Measurements from ENCODE around the gene MVD. TPM values are rescaled to one million over a fixed set of nuclear protein-coding genes. Genes with fewer than 3 reads are reported as not detected.

The MVD gene
- total RNA-seq, 4 donors from 2014 or later: 32.7 to 49.4 (median 39.9) TPM

DNA sequence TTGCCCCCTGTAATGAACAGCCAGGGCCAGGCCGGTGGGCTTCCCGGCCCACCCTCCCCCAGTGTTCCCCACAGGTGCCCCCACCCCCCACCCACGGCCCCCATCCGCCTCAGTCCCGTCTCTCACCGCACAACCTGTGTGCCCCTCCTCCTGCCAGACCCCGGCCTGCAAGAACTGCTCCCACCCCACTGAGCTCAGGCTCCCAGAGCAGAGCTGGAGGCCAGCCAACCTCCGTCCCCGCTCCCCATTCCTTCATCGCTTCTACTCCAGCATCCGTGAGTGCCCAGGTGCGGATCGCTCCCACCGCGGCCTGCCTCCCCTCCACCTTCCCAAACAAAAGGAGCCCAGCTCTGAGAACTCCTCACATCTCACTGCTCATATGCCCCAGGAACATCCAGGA is 4.2 kb downstream of the MVD start:
- 89 to 91% methylated on average over 14 of the region's 15 CpGs for WGBS, 2 donors
- H3K9me3 ChIP-seq: no peaks in the 10 kb centered on the region
- TF ChIP-seq EP300 (IDR thresholded peaks at IDR 0.05) (no peak), POLR2A (IDR thresholded peaks at IDR 0.05) (no peak)
- TF ChIP-seq, protein P1, sequence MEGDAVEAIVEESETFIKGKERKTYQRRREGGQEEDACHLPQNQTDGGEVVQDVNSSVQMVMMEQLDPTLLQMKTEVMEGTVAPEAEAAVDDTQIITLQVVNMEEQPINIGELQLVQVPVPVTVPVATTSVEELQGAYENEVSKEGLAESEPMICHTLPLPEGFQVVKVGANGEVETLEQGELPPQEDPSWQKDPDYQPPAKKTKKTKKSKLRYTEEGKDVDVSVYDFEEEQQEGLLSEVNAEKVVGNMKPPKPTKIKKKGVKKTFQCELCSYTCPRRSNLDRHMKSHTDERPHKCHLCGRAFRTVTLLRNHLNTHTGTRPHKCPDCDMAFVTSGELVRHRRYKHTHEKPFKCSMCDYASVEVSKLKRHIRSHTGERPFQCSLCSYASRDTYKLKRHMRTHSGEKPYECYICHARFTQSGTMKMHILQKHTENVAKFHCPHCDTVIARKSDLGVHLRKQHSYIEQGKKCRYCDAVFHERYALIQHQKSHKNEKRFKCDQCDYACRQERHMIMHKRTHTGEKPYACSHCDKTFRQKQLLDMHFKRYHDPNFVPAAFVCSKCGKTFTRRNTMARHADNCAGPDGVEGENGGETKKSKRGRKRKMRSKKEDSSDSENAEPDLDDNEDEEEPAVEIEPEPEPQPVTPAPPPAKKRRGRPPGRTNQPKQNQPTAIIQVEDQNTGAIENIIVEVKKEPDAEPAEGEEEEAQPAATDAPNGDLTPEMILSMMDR (IDR thresholded peaks at IDR 0.05): no peak
- H3K36me3 ChIP-seq: peaks cover 0 to 57% (median 6%) of the 10 kb centered on the region in 3 donors
- no peaks in the 10 kb centered on the region for H3K27me3 ChIP-seq
- no peak overlapping the region for H3K4me3 ChIP-seq
- H3K27ac ChIP-seq: no peak overlapping the region
- peaks cover 0 to 15% (median 7%) of the 10 kb centered on the region in 4 donors for H3K4me1 ChIP-seq
- DNase-seq (ENCODE audit: low spot score in 2 of 2): no peak

GRCh38 chr16:88657371-88657770 is 5.5 kb downstream of the MVD start:
- no peak for DNase-seq (ENCODE audit: low spot score in 2 of 2)
- Histone ChIP-seq H3K27me3 (no peaks in the 10 kb centered on the region), H3K27ac (no peak overlapping the region), H3K4me1 (peaks cover 0 to 13% (median 6%) of the 10 kb centered on the region in 4 donors), H3K4me3 (no peak overlapping the region), H3K36me3 (peaks cover 0 to 70% (median 6%) of the 10 kb centered on the region in 3 donors), H3K9me3 (no peaks in the 10 kb centered on the region)
- WGBS, 2 donors: 82 to 92% methylated on average over 5 to 12 of the region's 19 CpGs
- TF ChIP-seq, protein P1 (IDR thresholded peaks at IDR 0.05): no peak
- TF ChIP-seq POLR2A (IDR thresholded peaks at IDR 0.05) (no peak), EP300 (IDR thresholded peaks at IDR 0.05) (no peak)

GRCh38 chr16:88656291-88656980 is 6.5 kb downstream of the MVD start:
- 82 to 86% methylated on average over 18 to 24 of the region's 25 CpGs for WGBS, 2 donors
- no peak overlapping the region for H3K4me3 ChIP-seq
- H3K27me3 ChIP-seq: no peaks in the 10 kb centered on the region
- H3K27ac ChIP-seq: no peak overlapping the region
- no peaks in the 10 kb centered on the region for H3K9me3 ChIP-seq
- peaks cover 0 to 76% (median 6%) of the 10 kb centered on the region in 3 donors for H3K36me3 ChIP-seq
- no peak for DNase-seq (ENCODE audit: low spot score in 2 of 2)
- H3K4me1 ChIP-seq: peaks cover 0 to 10% (median 2%) of the 10 kb centered on the region in 4 donors
- TF ChIP-seq, protein P1 (IDR thresholded peaks at IDR 0.05): no peak

DNA sequence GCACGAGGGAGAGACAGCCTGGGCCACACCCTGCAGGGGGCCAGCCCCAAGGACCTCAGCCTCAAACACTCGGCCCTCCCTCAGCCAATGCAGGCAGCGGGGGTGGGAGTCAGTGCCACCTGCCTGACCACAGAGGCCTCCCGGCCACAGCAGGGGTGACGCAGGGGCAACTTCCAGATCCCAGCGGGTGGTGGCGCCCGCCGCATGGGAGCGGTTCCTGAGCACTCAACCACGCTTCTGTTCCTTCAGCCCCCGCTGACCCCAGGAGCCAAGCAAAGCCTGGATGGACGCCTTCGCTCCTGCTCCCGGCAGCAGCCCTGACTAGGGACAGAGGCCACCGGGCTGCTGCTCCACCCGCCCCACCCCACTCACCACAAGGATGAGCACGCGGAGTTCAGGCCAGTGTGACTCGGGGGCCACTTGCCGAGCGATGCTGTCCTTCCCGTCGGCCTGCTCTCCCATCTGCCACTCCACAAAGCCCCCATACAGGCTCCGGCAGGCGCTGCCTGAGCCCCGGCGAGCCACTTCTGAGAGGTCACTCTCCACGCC is 7.1 kb downstream of the MVD start:
- TF ChIP-seq POLR2A (IDR thresholded peaks at IDR 0.05) (no peak), EP300 (IDR thresholded peaks at IDR 0.05) (no peak)
- TF ChIP-seq, protein P1 (IDR thresholded peaks at IDR 0.05): no peak
- Histone ChIP-seq H3K36me3 (peaks cover 0 to 76% (median 6%) of the 10 kb centered on the region in 3 donors), H3K4me1 (peaks cover 0 to 13% (median 6%) of the 10 kb centered on the region in 4 donors), H3K4me3 (no peak overlapping the region), H3K27me3 (no peaks in the 10 kb centered on the region), H3K9me3 (no peaks in the 10 kb centered on the region), H3K27ac (no peak overlapping the region)
- DNase-seq (ENCODE audit: low spot score in 2 of 2): no peak
- 83 to 86% methylated on average over 3 to 12 of the region's 29 CpGs for WGBS, 2 donors

DNA sequence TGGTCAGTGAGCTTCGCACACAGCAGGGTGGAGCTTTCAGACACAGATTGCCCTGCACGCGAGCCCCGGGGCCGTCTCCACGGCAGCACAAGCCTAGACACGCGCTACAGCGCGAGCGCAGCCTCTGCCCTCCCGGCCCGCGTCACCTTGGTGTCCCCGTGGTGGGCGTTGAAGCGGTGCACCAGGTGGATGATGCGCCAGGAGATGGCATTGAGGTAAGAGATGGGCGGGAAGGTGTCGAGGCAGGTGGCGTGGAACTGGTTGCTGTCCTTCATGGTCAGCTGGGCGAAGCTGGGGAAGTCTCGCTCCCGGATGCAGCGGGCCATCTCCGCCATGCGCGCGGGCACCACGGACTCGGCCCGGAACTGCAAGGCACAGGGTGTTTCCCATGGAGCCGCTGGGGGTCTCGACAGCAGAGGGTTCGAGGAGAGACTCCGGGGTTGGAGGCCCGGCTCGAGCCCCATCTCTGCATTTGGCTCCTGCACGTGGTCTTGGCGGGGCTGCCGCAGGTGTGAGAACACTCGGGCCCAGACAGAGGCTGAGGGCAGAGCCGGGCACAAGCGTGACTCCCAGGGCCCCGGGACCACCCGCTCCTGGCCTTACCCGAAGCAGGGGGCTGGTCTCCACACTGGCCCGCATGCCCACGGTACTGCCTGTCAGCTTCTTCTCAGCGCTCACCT is 7.7 kb downstream of the MVD start:
- 94 to 96% methylated on average over 36 to 50 of the region's 50 CpGs for WGBS, 2 donors
- H3K36me3 ChIP-seq: peaks cover 0 to 76% (median 6%) of the 10 kb centered on the region in 3 donors

More for the DNA sequence above, 7.7 kb downstream of the MVD start:
- Histone ChIP-seq H3K27me3 (no peaks in the 10 kb centered on the region), H3K4me3 (no peak overlapping the region), H3K27ac (no peak overlapping the region), H3K9me3 (no peaks in the 10 kb centered on the region), H3K4me1 (peaks cover 0 to 17% (median 6%) of the 10 kb centered on the region in 4 donors)
- no peak for DNase-seq (ENCODE audit: low spot score in 2 of 2)
- TF ChIP-seq POLR2A (IDR thresholded peaks at IDR 0.05): no peak
- TF ChIP-seq, protein P1 (IDR thresholded peaks at IDR 0.05): no peak
- TF ChIP-seq EP300 (IDR thresholded peaks at IDR 0.05): no peak

Measured in tibial nerve (tissue), 4 donors.